Measurements from ENCODE around the gene DPF3.

DNA sequence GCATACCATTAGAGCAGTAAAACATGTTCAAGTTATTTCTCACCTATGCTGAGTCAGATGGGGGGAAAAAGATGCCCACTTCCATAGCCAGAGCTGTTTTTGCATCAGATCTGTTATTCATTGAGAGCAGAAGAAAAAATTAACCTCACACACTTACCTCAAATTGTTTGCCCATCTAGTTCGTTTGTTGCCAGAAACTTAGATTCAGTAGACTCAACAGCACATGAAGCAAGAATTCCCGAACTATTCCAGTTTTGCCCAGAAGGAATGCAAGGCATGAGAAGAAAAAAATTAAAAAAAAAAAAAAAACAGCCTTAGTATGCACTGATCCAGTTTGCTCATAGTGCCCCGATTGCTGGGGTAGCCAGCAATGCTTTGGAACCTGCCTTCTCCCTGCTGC lies 12.4 kb upstream of the DPF3 start:
- TF ChIP-seq LEF1 (IDR thresholded peaks at IDR 0.05) (no peak), ZNF668 (CRISPR knock-in tag; IDR thresholded peaks at IDR 0.05) (no peak), U2AF1 (optimal IDR thresholded peaks at IDR 0.05; ENCODE audit: low read depth, low read length) (no peak)
- TF ChIP-seq, protein P1, sequence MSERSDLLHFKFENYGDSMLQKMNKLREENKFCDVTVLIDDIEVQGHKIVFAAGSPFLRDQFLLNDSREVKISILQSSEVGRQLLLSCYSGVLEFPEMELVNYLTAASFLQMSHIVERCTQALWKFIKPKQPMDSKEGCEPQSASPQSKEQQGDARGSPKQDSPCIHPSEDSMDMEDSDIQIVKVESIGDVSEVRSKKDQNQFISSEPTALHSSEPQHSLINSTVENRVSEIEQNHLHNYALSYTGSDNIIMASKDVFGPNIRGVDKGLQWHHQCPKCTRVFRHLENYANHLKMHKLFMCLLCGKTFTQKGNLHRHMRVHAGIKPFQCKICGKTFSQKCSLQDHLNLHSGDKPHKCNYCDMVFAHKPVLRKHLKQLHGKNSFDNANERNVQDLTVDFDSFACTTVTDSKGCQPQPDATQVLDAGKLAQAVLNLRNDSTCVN (CRISPR knock-in tag; IDR thresholded peaks at IDR 0.05) = no peak
- TF ChIP-seq, protein P2, sequence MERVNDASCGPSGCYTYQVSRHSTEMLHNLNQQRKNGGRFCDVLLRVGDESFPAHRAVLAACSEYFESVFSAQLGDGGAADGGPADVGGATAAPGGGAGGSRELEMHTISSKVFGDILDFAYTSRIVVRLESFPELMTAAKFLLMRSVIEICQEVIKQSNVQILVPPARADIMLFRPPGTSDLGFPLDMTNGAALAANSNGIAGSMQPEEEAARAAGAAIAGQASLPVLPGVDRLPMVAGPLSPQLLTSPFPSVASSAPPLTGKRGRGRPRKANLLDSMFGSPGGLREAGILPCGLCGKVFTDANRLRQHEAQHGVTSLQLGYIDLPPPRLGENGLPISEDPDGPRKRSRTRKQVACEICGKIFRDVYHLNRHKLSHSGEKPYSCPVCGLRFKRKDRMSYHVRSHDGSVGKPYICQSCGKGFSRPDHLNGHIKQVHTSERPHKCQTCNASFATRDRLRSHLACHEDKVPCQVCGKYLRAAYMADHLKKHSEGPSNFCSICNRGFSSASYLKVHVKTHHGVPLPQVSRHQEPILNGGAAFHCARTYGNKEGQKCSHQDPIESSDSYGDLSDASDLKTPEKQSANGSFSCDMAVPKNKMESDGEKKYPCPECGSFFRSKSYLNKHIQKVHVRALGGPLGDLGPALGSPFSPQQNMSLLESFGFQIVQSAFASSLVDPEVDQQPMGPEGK (CRISPR knock-in tag; IDR thresholded peaks at IDR 0.05; ENCODE audit: borderline replicate concordance) = no peak
- TF ChIP-seq, protein P3, sequence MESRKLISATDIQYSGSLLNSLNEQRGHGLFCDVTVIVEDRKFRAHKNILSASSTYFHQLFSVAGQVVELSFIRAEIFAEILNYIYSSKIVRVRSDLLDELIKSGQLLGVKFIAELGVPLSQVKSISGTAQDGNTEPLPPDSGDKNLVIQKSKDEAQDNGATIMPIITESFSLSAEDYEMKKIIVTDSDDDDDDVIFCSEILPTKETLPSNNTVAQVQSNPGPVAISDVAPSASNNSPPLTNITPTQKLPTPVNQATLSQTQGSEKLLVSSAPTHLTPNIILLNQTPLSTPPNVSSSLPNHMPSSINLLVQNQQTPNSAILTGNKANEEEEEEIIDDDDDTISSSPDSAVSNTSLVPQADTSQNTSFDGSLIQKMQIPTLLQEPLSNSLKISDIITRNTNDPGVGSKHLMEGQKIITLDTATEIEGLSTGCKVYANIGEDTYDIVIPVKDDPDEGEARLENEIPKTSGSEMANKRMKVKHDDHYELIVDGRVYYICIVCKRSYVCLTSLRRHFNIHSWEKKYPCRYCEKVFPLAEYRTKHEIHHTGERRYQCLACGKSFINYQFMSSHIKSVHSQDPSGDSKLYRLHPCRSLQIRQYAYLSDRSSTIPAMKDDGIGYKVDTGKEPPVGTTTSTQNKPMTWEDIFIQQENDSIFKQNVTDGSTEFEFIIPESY (CRISPR knock-in tag; IDR thresholded peaks at IDR 0.05) = no peak
- TF ChIP-seq, protein P4, sequence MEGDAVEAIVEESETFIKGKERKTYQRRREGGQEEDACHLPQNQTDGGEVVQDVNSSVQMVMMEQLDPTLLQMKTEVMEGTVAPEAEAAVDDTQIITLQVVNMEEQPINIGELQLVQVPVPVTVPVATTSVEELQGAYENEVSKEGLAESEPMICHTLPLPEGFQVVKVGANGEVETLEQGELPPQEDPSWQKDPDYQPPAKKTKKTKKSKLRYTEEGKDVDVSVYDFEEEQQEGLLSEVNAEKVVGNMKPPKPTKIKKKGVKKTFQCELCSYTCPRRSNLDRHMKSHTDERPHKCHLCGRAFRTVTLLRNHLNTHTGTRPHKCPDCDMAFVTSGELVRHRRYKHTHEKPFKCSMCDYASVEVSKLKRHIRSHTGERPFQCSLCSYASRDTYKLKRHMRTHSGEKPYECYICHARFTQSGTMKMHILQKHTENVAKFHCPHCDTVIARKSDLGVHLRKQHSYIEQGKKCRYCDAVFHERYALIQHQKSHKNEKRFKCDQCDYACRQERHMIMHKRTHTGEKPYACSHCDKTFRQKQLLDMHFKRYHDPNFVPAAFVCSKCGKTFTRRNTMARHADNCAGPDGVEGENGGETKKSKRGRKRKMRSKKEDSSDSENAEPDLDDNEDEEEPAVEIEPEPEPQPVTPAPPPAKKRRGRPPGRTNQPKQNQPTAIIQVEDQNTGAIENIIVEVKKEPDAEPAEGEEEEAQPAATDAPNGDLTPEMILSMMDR (IDR thresholded peaks at IDR 0.05 in 2 of 3, conservative IDR thresholded peaks at IDR 0.05 in 1 of 3; ENCODE audit: insufficient read depth in 2 of 3, low read depth in 1 of 3, low read length in 3 of 3) = no peak

All from K562 (cell line).